HepG2 (cell line): ENCODE results near the gene INTS15. TPM values are rescaled to one million over a fixed set of nuclear protein-coding genes. Genes with fewer than 3 reads are reported as not detected.
"Not testable (repeated sequence)": the region's sequence is repeated elsewhere in the genome, so short reads cannot be mapped to it uniquely, and the experiment has no call there.

Source experiments
- ATAC-seq: fragments of 200-7000 bp; cut with Tn5 transposase; 3 replicates; pipeline ENCODE4 v1.9.1; 2020; ENCODE audit warnings: mild to moderate bottlenecking, moderate library complexity
- BruUV-seq: library from RNA; stranded (reverse); fragments of 400-500 nt; replicated peaks from 2 replicates; lab custom pipeline; 2021; lab: Mats Ljungman, UMichigan
- CTCF ChIA-PET: fragments of 300-600 bp; formaldehyde crosslinking; extraction: SDS; loops from one replicate; lab custom pipeline; 2021; ENCODE audit warnings: low total read pairs, inconsistent platforms, low intra/inter-chr PET ratio; lab: Yijun Ruan, JAX
- POLR2A ChIA-PET: fragments of 350-600 bp; sonication (Branson Sonifier 250); formaldehyde crosslinking; loops from one replicate; lab custom pipeline; 2020; ENCODE audit warnings: antibody characterized with exemption, inconsistent platforms; lab: Yijun Ruan, JAX
- DNase-seq: peaks from one replicate; pipeline ENCODE4 v3.0.0-alpha.2; 2015; ENCODE audit warnings: low spot score
- FAIRE-seq: peaks from 3 replicates; lab custom pipeline; 2011; peaks lifted over from hg19 to GRCh38; lab: Jason Lieb, UNC
- H2AFZ ChIP-seq: one replicate; pipeline ENCODE4 v1.6.1; 2011; ENCODE audit warnings: low read length, inconsistent platforms
- H3K27ac ChIP-seq: fragments of 300-600 bp; 3 replicates; pipeline ENCODE4 v1.8.0; 2011; ENCODE audit warnings: mixed run types, mild to moderate bottlenecking, mixed read lengths, low read length, inconsistent platforms; ENCODE audit not compliant: insufficient read depth; ENCODE audit errors: extremely low read length
- H3K27me3 ChIP-seq, 2 experiments: fragments of 200-600 bp in 1 of 2; 2 replicates in 1 of 2; 3 replicates in 1 of 2; pipeline versions ENCODE4 v1.6.0 to v1.8.0; 2011; ENCODE audit warnings: low read length in 2 of 2, mild to moderate bottlenecking in 2 of 2, moderate library complexity in 2 of 2, inconsistent platforms in 1 of 2; ENCODE audit not compliant: insufficient read depth in 2 of 2, control insufficient read depth in 1 of 2
- H3K36me3 ChIP-seq, 2 experiments: fragments of 200-600 bp in 1 of 2; replicated peaks in 1 of 2; 2 replicates in 1 of 2; 3 replicates in 1 of 2; pipeline versions ENCODE4 v1.5.1 to v1.8.0; 2011; ENCODE audit warnings: low read length in 2 of 2, inconsistent platforms in 1 of 2; ENCODE audit not compliant: insufficient read depth in 2 of 2, control insufficient read depth in 1 of 2
- H3K4me1 ChIP-seq: 2 replicates; pipeline ENCODE4 v1.5.1; 2012; ENCODE audit warnings: low read length, inconsistent platforms; ENCODE audit not compliant: insufficient read depth
- H3K4me2 ChIP-seq: 2 replicates; pipeline ENCODE4 v1.6.0; 2011; ENCODE audit warnings: low read depth, low read length, inconsistent platforms
- H3K4me3 ChIP-seq, 3 experiments: fragments of 200-600 bp in 1 of 3; sonication (generic), shearing (Covaris generic) in 1 of 3; replicated peaks in 1 of 3; 2 replicates each; pipeline ENCODE4 v1.5.1; 2011 to 2016; ENCODE audit warnings: low read length in 3 of 3, inconsistent platforms in 2 of 3, low read depth in 2 of 3, mild to moderate bottlenecking in 2 of 3, control low read depth in 1 of 3, mixed read lengths in 1 of 3; ENCODE audit not compliant: insufficient read depth in 1 of 3
- H3K79me2 ChIP-seq: one replicate; pipeline ENCODE4 v1.6.1; 2011; ENCODE audit warnings: low read length, inconsistent platforms; ENCODE audit not compliant: insufficient read depth
- H3K9ac ChIP-seq: 2 replicates; pipeline ENCODE4 v1.6.0; 2011; ENCODE audit warnings: mild to moderate bottlenecking, low read depth, low read length, inconsistent platforms; ENCODE audit not compliant: insufficient read depth
- H3K9me3 ChIP-seq: 2 replicates; pipeline ENCODE4 v1.5.1; 2012; ENCODE audit warnings: mild to moderate bottlenecking, low read length
- H4K20me1 ChIP-seq: 2 replicates; pipeline ENCODE4 v1.6.0; 2011; ENCODE audit warnings: inconsistent platforms, mild to moderate bottlenecking, low read length, moderate library complexity; ENCODE audit not compliant: insufficient read depth
- ARID2 ChIP-seq: sonication (generic); formaldehyde crosslinking; IDR thresholded peaks from 2 replicates; pipeline ENCODE4 v1.8.1; 2022; ENCODE audit warnings: mild to moderate bottlenecking, missing genetic modification reagents, borderline replicate concordance
- BRCA1 ChIP-seq: sonication (generic); formaldehyde crosslinking; IDR thresholded peaks from 2 replicates; pipeline ENCODE4 v1.4.0; 2020; ENCODE audit warnings: missing genetic modification reagents
- NR2F6 ChIP-seq, 2 experiments: IDR thresholded peaks; 2 replicates each; pipeline ENCODE4 v1.6.1; 2016; ENCODE audit warnings: antibody characterized with exemption in 1 of 2, mild to moderate bottlenecking in 1 of 2
- SMYD3 ChIP-seq: sonication (generic); formaldehyde crosslinking; IDR thresholded peaks from 2 replicates; pipeline ENCODE4 v1.8.1; 2023; ENCODE audit warnings: mild to moderate bottlenecking, missing genetic modification reagents
- SRSF1 ChIP-seq: fragments of 200-400 bp; formaldehyde crosslinking; optimal IDR thresholded peaks from 2 replicates; pipeline ENCODE3; 2017; ENCODE audit warnings: mild to moderate bottlenecking, low read depth, low read length, moderate library complexity
- TIGD3 ChIP-seq: sonication (generic); formaldehyde crosslinking; IDR thresholded peaks from 2 replicates; pipeline ENCODE4 v1.5.1; 2020; ENCODE audit warnings: mild to moderate bottlenecking, missing genetic modification reagents, borderline replicate concordance
- ZBTB34 ChIP-seq: sonication (generic); formaldehyde crosslinking; IDR thresholded peaks from 2 replicates; pipeline ENCODE4 v1.8.0; 2022; ENCODE audit warnings: mild to moderate bottlenecking, missing genetic modification reagents
- ZNF629 ChIP-seq: sonication (generic); formaldehyde crosslinking; conservative IDR thresholded peaks from 2 replicates; pipeline ENCODE4 v1.5.0; 2020; ENCODE audit warnings: missing genetic modification reagents
- ZNF709 ChIP-seq: sonication (generic); formaldehyde crosslinking; IDR thresholded peaks from 2 replicates; pipeline ENCODE4 v1.5.0; 2020; ENCODE audit warnings: mild to moderate bottlenecking, missing genetic modification reagents
- ZNF768 ChIP-seq: sonication (generic); formaldehyde crosslinking; IDR thresholded peaks from 2 replicates; pipeline ENCODE4 v1.4.0; 2020; ENCODE audit warnings: missing genetic modification reagents
- ZSCAN5A ChIP-seq: sonication (generic); formaldehyde crosslinking; IDR thresholded peaks from 2 replicates; pipeline ENCODE4 v1.8.0; 2022; ENCODE audit warnings: mild to moderate bottlenecking, missing genetic modification reagents, borderline replicate concordance
- WGBS: methylation state at CpG from one replicate; pipeline ENCODE4 v1.1.6; 2017; ENCODE audit warnings: low lambda C conversion rate; 5-methylcytosine and 5-hydroxymethylcytosine counted together
- in situ Hi-C: cut with HindIII; loops from 2 replicates; pipeline ENCODE4 v1.10.0; 2017; ENCODE audit warnings: low pct_unique_long_range_greater_than_20kb; ENCODE audit not compliant: extremely low pct_ligation_motif_present
- intact Hi-C: fragments of 100-400 bp; cut with micrococcal nuclease; formaldehyde crosslinking; loops from one replicate; pipeline ENCODE4 v1.10.0; 2022; ENCODE audit not compliant: unreplicated experiment
- polyA plus RNA-seq, 8 experiments: library from polyadenylated mRNA; depleted of rRNA in 3 of 8; stranded (reverse) in 7 of 8; unstranded in 1 of 8; fragments of >200 nt; fragmentation: Illumina TruSeq in 4 of 8; extraction: Trizol in 4 of 8; gene quantifications; 2 replicates each; pipeline versions ENCODE4 v1.2.1 to v1.2.3, GENCODE V29; 2011 to 2016; ENCODE audit warnings: low read depth in 4 of 8, missing spikeins in 1 of 8, mixed read lengths in 1 of 8; ENCODE audit not compliant: insufficient read depth in 1 of 8
- total RNA-seq, 5 experiments: library from RNA; depleted of rRNA; stranded (reverse); fragments of >200 nt; fragmentation: Illumina TruSeq; extraction: Trizol; gene quantifications; 2 replicates each; pipeline ENCODE4 v1.2.3, GENCODE V29; 2016; ENCODE audit warnings: low read depth in 1 of 5

Gene INTS15
- total and polyA plus RNA-seq, 2 of the 13 experiments (the other 11 are each of a cell fraction or from before 2014, with no cell fraction given), result 16.3 to 25.7 TPM

GRCh38 chr7:6576024-6576866, 13.6 kb upstream of the INTS15 start (continued):
- peak; percentile 81 for TF ChIP-seq ZNF629 (CRISPR knock-in tag)
- TF ChIP-seq SMYD3 (CRISPR knock-in tag), result no peak
- TF ChIP-seq ARID2 (CRISPR knock-in tag), result no peak
- no peak for TF ChIP-seq ZNF709 (CRISPR knock-in tag)
- TF ChIP-seq ZNF768 (CRISPR knock-in tag), result peak; percentile 93
- no peak for TF ChIP-seq SRSF1

GRCh38 chr7:6576867-6577368, 12.9 kb upstream of the INTS15 start:
- peaks cover 17% of the 10 kb centered on the region for H3K79me2 ChIP-seq

More at GRCh38 chr7:6576867-6577368, 12.9 kb upstream of the INTS15 start:
- H4K20me1 ChIP-seq; ATAC-seq; H2AFZ ChIP-seq; DNase-seq; H3K9me3 ChIP-seq; H3K27me3 ChIP-seq; BruUV-seq; CTCF ChIA-PET; in situ Hi-C loops; FAIRE-seq; TF ChIP-seq NR2F6 (CRISPR knock-in tag; IDR thresholded peaks at IDR 0.05): not testable (repeated sequence)
- Histone ChIP-seq H3K4me2 (peak overlapping the region; percentile 97), H3K4me3 (peak overlapping the region; percentile 24 to 90 (median 86); a peak in 4 of 6 replicates), H3K9ac (peak overlapping the region; percentile 97), H3K27ac (peak overlapping the region; percentile 98), H3K4me1 (peaks cover 82% of the 10 kb centered on the region), H3K36me3 (peaks cover 6 to 21% of the 10 kb centered on the region in 2 experiments)
- POLR2A ChIA-PET, result interaction anchor here (0.8 to 5.1 kb wide), 4 partner anchors 9 to 129 kb away, joined by 4 to 105 read pairs (median 7); partner anchors contain the start of genes DAGLB and INTS15
- WGBS, result 8% methylated on average over 14 of the region's 14 CpGs
- intact Hi-C loops, result loop anchor here (2.0 kb wide), 1 partner anchor 14 kb away; the partner anchor contains the start of gene INTS15
- TF ChIP-seq TIGD3 (CRISPR knock-in tag), result peak; percentile 9; the same call in 1 of the 2 replicates
- TF ChIP-seq ZBTB34, result 0 out of 2 replicates have a peak, but pooled peaks have one; percentile 53
- TF ChIP-seq NR2F6 (IDR thresholded peaks at IDR 0.05), result 0 out of 2 replicates have a peak, but pooled peaks have one; percentile 58
- 0 out of 2 replicates have a peak, but pooled peaks have one; percentile 57 for TF ChIP-seq ZSCAN5A
- TF ChIP-seq BRCA1, result 0 out of 2 replicates have a peak, but pooled peaks have one; percentile 52
